Neural crest cell (in vitro differentiated cells): ENCODE results near the gene TCIRG1. TPM values are rescaled to one million over a fixed set of nuclear protein-coding genes. Genes with fewer than 3 reads are reported as not detected.

Source experiments
- DNase-seq: peaks from one replicate; pipeline ENCODE4 v3.0.0; 2021; ENCODE audit warnings: low read depth, mixed read lengths, low spot score
- H3K27ac Mint-ChIP-seq: one replicate; pipeline ENCODE4 v1.8.0; 2021; ENCODE audit warnings: mild to moderate bottlenecking, mixed read lengths; ENCODE audit not compliant: unreplicated experiment
- H3K27me3 Mint-ChIP-seq: 2 replicates; pipeline ENCODE4 v1.8.0; 2021; ENCODE audit warnings: low read depth, mild to moderate bottlenecking, mixed read lengths
- H3K36me3 Mint-ChIP-seq: 2 replicates; pipeline ENCODE4 v1.8.0; 2021; ENCODE audit warnings: low read depth, mild to moderate bottlenecking, mixed read lengths
- H3K4me1 Mint-ChIP-seq: 2 replicates; pipeline ENCODE4 v1.8.0; 2021; ENCODE audit warnings: mixed read lengths
- H3K4me3 Mint-ChIP-seq: one replicate; pipeline ENCODE4 v1.8.0; 2021; ENCODE audit warnings: mild to moderate bottlenecking, mixed read lengths
- H3K9me3 Mint-ChIP-seq: 2 replicates; pipeline ENCODE4 v1.8.0; 2021; ENCODE audit warnings: mixed read lengths
- CTCF ChIP-seq: fragments of 200-600 bp; sonication (generic); conservative IDR thresholded peaks from 2 replicates; pipeline ENCODE4 v1.5.0; 2021; ENCODE audit warnings: antibody characterized with exemption, mild to moderate bottlenecking
- total RNA-seq: library from RNA; stranded (reverse); gene quantifications from 2 replicates; pipeline ENCODE4 v1.2.1, GENCODE V29; 2021

Gene TCIRG1
- total RNA-seq, 1 donor from 2014 or later = 10.2 TPM

- no peaks in the 10 kb centered on the region for H3K36me3 Mint-ChIP-seq
- H3K4me3 Mint-ChIP-seq = peak overlapping the region; percentile 69
- H3K27me3 Mint-ChIP-seq = no peaks in the 10 kb centered on the region
- peak; percentile 55 for DNase-seq
- no peak for TF ChIP-seq CTCF
- H3K4me1 Mint-ChIP-seq = peaks cover 44% of the 10 kb centered on the region
- no peaks in the 10 kb centered on the region for H3K9me3 Mint-ChIP-seq
- peak overlapping the region; percentile 57 for H3K27ac Mint-ChIP-seq
These were observed 21.7 kb upstream of the TCIRG1 start for GRCh38 chr11:68016904-68017817.

DNA sequence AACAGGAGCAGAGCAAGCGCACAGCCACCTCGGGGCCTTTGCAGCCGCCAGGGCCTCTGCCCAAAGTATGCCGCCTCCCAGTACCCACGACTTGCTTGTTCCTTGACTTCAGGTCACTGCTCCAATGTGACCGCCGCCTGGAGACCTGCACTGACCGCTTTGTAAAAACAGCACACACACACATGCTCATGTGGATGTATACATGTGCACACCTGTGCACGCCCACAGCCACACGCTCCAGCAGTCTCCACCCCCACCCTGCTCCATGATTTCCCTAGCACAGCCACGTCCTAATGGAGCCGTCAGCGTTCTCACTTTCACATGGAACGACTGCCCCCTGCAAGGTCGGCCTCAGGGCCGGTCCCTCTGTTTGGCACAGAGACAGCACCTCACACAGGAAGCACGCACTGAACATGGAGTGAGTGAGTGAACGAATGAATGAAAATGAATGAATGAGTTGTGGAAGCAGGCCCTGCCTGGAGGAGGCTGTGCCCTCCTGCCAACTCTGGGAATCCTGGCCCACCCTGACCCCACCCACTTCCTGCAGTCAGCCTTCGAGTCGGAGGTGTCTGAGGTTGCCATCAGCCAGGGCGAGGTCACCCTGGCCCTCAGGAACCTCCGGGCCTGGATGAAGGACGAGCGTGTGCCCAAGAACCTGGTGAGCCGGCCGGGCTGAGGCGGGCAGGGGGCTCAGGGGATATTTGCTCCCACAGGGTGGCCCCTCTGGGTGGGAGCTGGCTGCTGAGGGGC lies 20.7 kb upstream of the TCIRG1 start:
- Mint-ChIP-seq H3K4me1 (peaks cover 38% of the 10 kb centered on the region), H3K27ac (peak overlapping the region; percentile 96), H3K9me3 (no peaks in the 10 kb centered on the region), H3K4me3 (peak overlapping the region; percentile 69), H3K36me3 (no peaks in the 10 kb centered on the region), H3K27me3 (no peaks in the 10 kb centered on the region)
- DNase-seq = no peak
- no peak for TF ChIP-seq CTCF

GRCh38 chr11:68018730-68019190 lies 20.1 kb upstream of the TCIRG1 start:
- H3K36me3 Mint-ChIP-seq = no peaks in the 10 kb centered on the region
- H3K27ac Mint-ChIP-seq = no peak overlapping the region
- no peak for TF ChIP-seq CTCF
- H3K27me3 Mint-ChIP-seq = no peaks in the 10 kb centered on the region
- peaks cover 34% of the 10 kb centered on the region for H3K4me1 Mint-ChIP-seq
- no peak overlapping the region for H3K4me3 Mint-ChIP-seq
- no peaks in the 10 kb centered on the region for H3K9me3 Mint-ChIP-seq
- DNase-seq = no peak

DNA sequence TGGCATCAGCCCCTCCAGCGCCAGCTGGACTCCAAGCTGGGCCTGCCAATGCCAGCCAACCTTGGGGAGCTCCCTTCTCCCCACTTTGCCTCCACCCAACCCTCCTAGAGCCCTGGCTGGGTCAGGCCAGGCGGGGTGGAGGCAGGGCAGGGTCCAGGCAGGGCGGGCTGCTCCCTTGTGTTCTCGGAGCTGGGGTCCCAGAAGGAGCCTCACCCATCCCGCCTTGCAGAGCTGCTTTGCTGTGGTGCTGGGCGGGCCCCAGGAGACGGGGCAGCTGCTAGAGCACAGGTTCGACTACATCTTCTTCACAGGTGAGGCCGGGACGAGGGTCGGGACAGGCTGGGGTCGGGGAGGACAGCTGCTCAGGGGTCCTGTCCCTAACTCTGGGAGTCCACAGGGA lies 19.3 kb upstream of the TCIRG1 start:
- H3K27me3 Mint-ChIP-seq = no peaks in the 10 kb centered on the region
- no peaks in the 10 kb centered on the region for H3K9me3 Mint-ChIP-seq
- DNase-seq = no peak
- H3K4me1 Mint-ChIP-seq = peaks cover 28% of the 10 kb centered on the region
- no peak for TF ChIP-seq CTCF
- H3K27ac Mint-ChIP-seq = peak overlapping the region; percentile 35
- peaks cover 2% of the 10 kb centered on the region for H3K36me3 Mint-ChIP-seq
- H3K4me3 Mint-ChIP-seq = no peak overlapping the region

DNA sequence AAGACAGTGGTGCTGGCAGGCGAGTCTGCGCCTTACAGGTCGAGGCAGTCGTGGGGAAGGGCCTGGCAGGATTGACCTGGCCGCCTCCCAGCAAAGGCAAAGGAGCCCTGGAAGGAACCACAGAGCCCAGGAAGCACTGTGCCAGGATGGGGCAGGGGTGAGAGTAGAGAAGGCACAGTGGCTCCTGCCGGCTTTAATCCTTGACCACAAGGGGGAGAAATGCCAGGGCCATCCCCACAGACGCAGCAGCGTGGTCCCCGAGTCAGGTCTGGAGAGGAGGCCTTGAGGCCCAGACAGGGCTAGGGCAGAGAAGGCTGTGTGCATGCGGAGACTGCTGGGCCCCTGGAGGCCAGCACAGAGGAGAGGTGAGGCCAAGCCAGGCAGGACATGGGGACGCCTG lies 18.2 kb upstream of the TCIRG1 start:
- Mint-ChIP-seq H3K27ac (no peak overlapping the region), H3K36me3 (peaks cover 9% of the 10 kb centered on the region), H3K4me1 (peaks cover 26% of the 10 kb centered on the region), H3K4me3 (peak overlapping the region; percentile 7), H3K27me3 (no peaks in the 10 kb centered on the region), H3K9me3 (peaks cover 5% of the 10 kb centered on the region)
- TF ChIP-seq CTCF = peak; percentile 46
- no peak for DNase-seq
